ENCODE results near the gene GABRB1. TPM values are rescaled to one million over a fixed set of nuclear protein-coding genes. Genes with fewer than 3 reads are reported as not detected.

The GABRB1 gene
- total RNA-seq, 2 experiments from 2014 or later, result not detected

DNA sequence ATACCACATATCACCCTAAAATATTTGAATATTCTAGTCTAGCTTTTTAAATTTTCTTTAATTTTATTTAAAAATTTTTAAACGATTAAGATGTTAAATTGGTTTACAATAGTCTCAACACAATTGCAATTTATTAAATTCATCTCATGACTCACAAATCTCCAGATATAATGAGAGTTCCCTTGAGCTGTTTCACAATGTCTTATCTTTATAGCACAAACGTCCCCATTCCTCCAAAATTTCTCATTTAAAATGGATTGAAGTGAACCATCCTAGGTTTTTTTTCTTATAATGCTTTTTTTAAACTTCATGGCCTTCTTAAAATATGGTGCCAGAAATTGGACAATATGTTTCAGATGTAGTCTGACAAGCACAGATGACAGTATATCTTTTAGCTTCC, 204.4 kb downstream of the GABRB1 start:
- DNase-seq (ENCODE audit: low spot score), result no peak
- Histone ChIP-seq H3K79me2 (ENCODE audit: insufficient read depth, low read depth, low read length) (no peaks in the 10 kb centered on the region), H4K20me1 (ENCODE audit: insufficient read depth, low read length) (no peaks in the 10 kb centered on the region), H3K27ac (ENCODE audit: low read depth, low read length, poor library complexity, severe bottlenecking) (no peak overlapping the region), H3K9me3 (ENCODE audit: low read length) (no peaks in the 10 kb centered on the region), H2AFZ (ENCODE audit: low read length) (no peak overlapping the region), H3K36me3 (ENCODE audit: insufficient read depth, low read length) (no peaks in the 10 kb centered on the region), H3K4me1 (ENCODE audit: insufficient read depth, low read length, poor library complexity, severe bottlenecking) (no peaks in the 10 kb centered on the region), H3K4me3 (ENCODE audit: low read depth, low read length, poor library complexity, severe bottlenecking) (no peak overlapping the region), H3K9me2 (ENCODE audit: insufficient read depth, low read length) (no peaks in the 10 kb centered on the region), H3K4me2 (ENCODE audit: low read length) (no peak overlapping the region)
- no TSS peak for BruUV-seq (replicated peaks)
- intact Hi-C loops (cut with micrococcal nuclease; ENCODE audit: unreplicated experiment), result no loop called here
- ChIA-PET CTCF (ENCODE audit: unreplicated experiment) (no interaction called here), POLR2A (interaction anchor here (0.6 kb wide), 1 partner anchor 1381 kb away, joined by 3 read pairs; no protein-coding TSS in a partner anchor)
- no peak for TF ChIP-seq EZH2phosphoT487 (IDR thresholded peaks at IDR 0.05; ENCODE audit: borderline replicate concordance, low read depth, low read length)
- TF ChIP-seq, protein P1, sequence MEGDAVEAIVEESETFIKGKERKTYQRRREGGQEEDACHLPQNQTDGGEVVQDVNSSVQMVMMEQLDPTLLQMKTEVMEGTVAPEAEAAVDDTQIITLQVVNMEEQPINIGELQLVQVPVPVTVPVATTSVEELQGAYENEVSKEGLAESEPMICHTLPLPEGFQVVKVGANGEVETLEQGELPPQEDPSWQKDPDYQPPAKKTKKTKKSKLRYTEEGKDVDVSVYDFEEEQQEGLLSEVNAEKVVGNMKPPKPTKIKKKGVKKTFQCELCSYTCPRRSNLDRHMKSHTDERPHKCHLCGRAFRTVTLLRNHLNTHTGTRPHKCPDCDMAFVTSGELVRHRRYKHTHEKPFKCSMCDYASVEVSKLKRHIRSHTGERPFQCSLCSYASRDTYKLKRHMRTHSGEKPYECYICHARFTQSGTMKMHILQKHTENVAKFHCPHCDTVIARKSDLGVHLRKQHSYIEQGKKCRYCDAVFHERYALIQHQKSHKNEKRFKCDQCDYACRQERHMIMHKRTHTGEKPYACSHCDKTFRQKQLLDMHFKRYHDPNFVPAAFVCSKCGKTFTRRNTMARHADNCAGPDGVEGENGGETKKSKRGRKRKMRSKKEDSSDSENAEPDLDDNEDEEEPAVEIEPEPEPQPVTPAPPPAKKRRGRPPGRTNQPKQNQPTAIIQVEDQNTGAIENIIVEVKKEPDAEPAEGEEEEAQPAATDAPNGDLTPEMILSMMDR (conservative IDR thresholded peaks at IDR 0.05; ENCODE audit: low read length), result no peak

DNA sequence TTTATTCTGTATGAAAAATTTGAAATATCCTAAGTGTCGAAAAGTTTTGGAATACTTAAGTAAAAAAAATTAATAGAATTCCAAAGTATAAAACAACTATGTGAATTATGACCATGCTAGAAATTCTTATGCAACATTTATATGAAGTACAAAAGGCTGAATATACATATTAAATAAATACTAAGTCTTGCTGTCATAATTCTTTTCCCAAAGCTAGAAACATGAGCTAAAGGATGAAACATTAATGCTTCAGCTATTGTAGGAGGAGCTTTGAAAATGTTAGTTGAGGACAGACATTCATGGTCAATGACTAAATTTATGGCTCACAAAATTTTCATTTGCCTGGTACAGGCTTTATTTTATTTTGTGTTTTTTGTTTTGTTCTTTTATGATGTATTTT, 207.3 kb downstream of the GABRB1 start:
- intact Hi-C loops (cut with micrococcal nuclease; ENCODE audit: unreplicated experiment), result no loop called here
- no peak overlapping the region for H3K4me3 ChIP-seq (ENCODE audit: low read depth, low read length, poor library complexity, severe bottlenecking)
- H3K9me2 ChIP-seq (ENCODE audit: insufficient read depth, low read length), result no peaks in the 10 kb centered on the region
- DNase-seq (ENCODE audit: low spot score), result no peak
- H3K4me2 ChIP-seq (ENCODE audit: low read length), result no peak overlapping the region
- no peak overlapping the region for H3K27ac ChIP-seq (ENCODE audit: low read depth, low read length, poor library complexity, severe bottlenecking)
- H3K9me3 ChIP-seq (ENCODE audit: low read length), result no peaks in the 10 kb centered on the region
- H3K79me2 ChIP-seq (ENCODE audit: insufficient read depth, low read depth, low read length), result no peaks in the 10 kb centered on the region
- TF ChIP-seq EZH2phosphoT487 (IDR thresholded peaks at IDR 0.05; ENCODE audit: borderline replicate concordance, low read depth, low read length), result no peak
- TF ChIP-seq, protein P1 (conservative IDR thresholded peaks at IDR 0.05; ENCODE audit: low read length), result no peak
- H2AFZ ChIP-seq (ENCODE audit: low read length), result no peak overlapping the region
- H3K4me1 ChIP-seq (ENCODE audit: insufficient read depth, low read length, poor library complexity, severe bottlenecking), result no peaks in the 10 kb centered on the region
- H4K20me1 ChIP-seq (ENCODE audit: insufficient read depth, low read length), result no peaks in the 10 kb centered on the region
- CTCF ChIA-PET (ENCODE audit: unreplicated experiment), result no interaction called here
- POLR2A ChIA-PET, result interaction anchor here (0.7 to 1.5 kb wide), 4 partner anchors 9 to 1375 kb away, joined by 3 to 4 read pairs (median 3); no protein-coding TSS in a partner anchor
- no TSS peak for BruUV-seq (replicated peaks)
- no peaks in the 10 kb centered on the region for H3K36me3 ChIP-seq (ENCODE audit: insufficient read depth, low read length)

DNA sequence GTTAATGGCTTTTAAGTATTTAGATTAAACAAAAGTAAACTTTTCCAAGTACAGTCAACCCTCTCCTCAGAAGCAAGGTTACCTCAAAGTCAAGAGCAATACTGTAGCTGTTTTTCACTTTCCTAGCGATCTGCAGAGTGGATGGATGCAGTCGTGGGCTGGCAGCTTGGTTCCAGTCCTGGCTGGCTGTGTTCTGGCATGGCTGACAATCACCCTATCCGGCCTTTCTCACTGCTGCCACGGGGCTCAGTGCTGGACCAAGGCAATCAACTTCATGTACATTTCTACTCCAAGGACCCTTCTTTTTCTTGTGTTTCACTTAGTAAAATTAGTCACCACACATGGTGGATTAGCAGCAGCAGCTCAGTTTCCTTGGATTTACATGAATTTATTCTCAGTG, 208.3 kb downstream of the GABRB1 start:
- CTCF ChIA-PET (ENCODE audit: unreplicated experiment), result no interaction called here
- H2AFZ ChIP-seq (ENCODE audit: low read length), result no peak overlapping the region
- TF ChIP-seq EZH2phosphoT487 (IDR thresholded peaks at IDR 0.05; ENCODE audit: borderline replicate concordance, low read depth, low read length), result no peak
- TF ChIP-seq, protein P1 (conservative IDR thresholded peaks at IDR 0.05; ENCODE audit: low read length), result no peak
- H3K4me3 ChIP-seq (ENCODE audit: low read depth, low read length, poor library complexity, severe bottlenecking), result no peak overlapping the region
- no peaks in the 10 kb centered on the region for H3K9me3 ChIP-seq (ENCODE audit: low read length)
- no peaks in the 10 kb centered on the region for H3K79me2 ChIP-seq (ENCODE audit: insufficient read depth, low read depth, low read length)
- no peak overlapping the region for H3K4me2 ChIP-seq (ENCODE audit: low read length)
- intact Hi-C loops (cut with micrococcal nuclease; ENCODE audit: unreplicated experiment), result no loop called here
- H3K36me3 ChIP-seq (ENCODE audit: insufficient read depth, low read length), result no peaks in the 10 kb centered on the region
- no peak for DNase-seq (ENCODE audit: low spot score)
- H3K9me2 ChIP-seq (ENCODE audit: insufficient read depth, low read length), result no peaks in the 10 kb centered on the region
- H3K27ac ChIP-seq (ENCODE audit: low read depth, low read length, poor library complexity, severe bottlenecking), result no peak overlapping the region
- POLR2A ChIA-PET, result interaction anchor here (1.0 kb wide), 1 partner anchor 44 kb away, joined by 3 read pairs; no protein-coding TSS in a partner anchor
- no peaks in the 10 kb centered on the region for H4K20me1 ChIP-seq (ENCODE audit: insufficient read depth, low read length)
- no TSS peak for BruUV-seq (replicated peaks)
- H3K4me1 ChIP-seq (ENCODE audit: insufficient read depth, low read length, poor library complexity, severe bottlenecking), result no peaks in the 10 kb centered on the region
